HEK293 (cell line): ENCODE results near the gene SMS.

Source experiments
- CTCF ChIA-PET: fragments of 350-600 bp; formaldehyde crosslinking; extraction: SDS; loops from one replicate; lab custom pipeline; 2021; ENCODE audit warnings: antibody characterized with exemption; lab: Yijun Ruan, JAX
- POLR2A ChIA-PET: fragments of 300-600 bp; formaldehyde crosslinking; extraction: SDS; loops from one replicate; lab custom pipeline; 2020; ENCODE audit warnings: antibody characterized with exemption, inconsistent platforms; lab: Yijun Ruan, JAX
- H3K27ac ChIP-seq: fragments of 200-500 bp; sonication (Bioruptor generic); 2 replicates; pipeline ENCODE4 v1.5.1; 2014; ENCODE audit warnings: low read depth, low read length, control low read depth, inconsistent platforms; ENCODE audit errors: extremely low read depth
- H3K36me3 ChIP-seq, 2 experiments: fragments of 200-500 bp in 1 of 2; sonication (Bioruptor generic) in 1 of 2; 1 replicate in 1 of 2; 2 replicates in 1 of 2; pipeline ENCODE4 v1.5.1; 2014 to 2017; ENCODE audit warnings: inconsistent platforms in 2 of 2, low read length in 2 of 2; ENCODE audit not compliant: control insufficient read depth in 2 of 2, insufficient read depth in 1 of 2
- H3K4me1 ChIP-seq: fragments of 200-500 bp; sonication (Bioruptor generic); 2 replicates; pipeline ENCODE4 v1.5.1; 2014; ENCODE audit warnings: mild to moderate bottlenecking, low read length, inconsistent platforms; ENCODE audit not compliant: control insufficient read depth, insufficient read depth
- H3K4me3 ChIP-seq: 2 replicates; pipeline ENCODE4 v1.5.1; 2011; ENCODE audit warnings: low read depth, mild to moderate bottlenecking, control low read depth, low read length, moderate library complexity
- H3K9me3 ChIP-seq: fragments of 200-500 bp; sonication (Bioruptor generic); 2 replicates; pipeline ENCODE4 v1.5.1; 2014; ENCODE audit warnings: low read depth, low read length, inconsistent platforms; ENCODE audit not compliant: control insufficient read depth, insufficient read depth
- FEZF1 ChIP-seq: fragments of 450-650 bp; formaldehyde crosslinking; IDR thresholded peaks from 2 replicates; pipeline ENCODE4 v1.5.1; 2016; ENCODE audit warnings: missing biosample characterization, missing genetic modification characterization
- GLIS2 ChIP-seq: fragments of 450-650 bp; formaldehyde crosslinking; IDR thresholded peaks from 2 replicates; pipeline ENCODE4 v1.5.1; 2016; ENCODE audit warnings: missing biosample characterization, missing genetic modification characterization
- HOXD13 ChIP-seq: sonication (generic); formaldehyde crosslinking; IDR thresholded peaks from 2 replicates; pipeline ENCODE4 v1.8.0; 2022; ENCODE audit warnings: missing genetic modification reagents, borderline replicate concordance
- IKZF3 ChIP-seq: fragments of 450-650 bp; IDR thresholded peaks from 2 replicates; pipeline ENCODE4 v1.5.0; 2018; ENCODE audit warnings: missing biosample characterization, mild to moderate bottlenecking, missing genetic modification characterization, moderate library complexity
- KLF7 ChIP-seq: fragments of 450-650 bp; formaldehyde crosslinking; IDR thresholded peaks from 2 replicates; pipeline ENCODE4 v1.5.1; 2016; ENCODE audit warnings: missing biosample characterization, missing genetic modification characterization, borderline replicate concordance
- KLF9 ChIP-seq: fragments of 450-650 bp; formaldehyde crosslinking; IDR thresholded peaks from 2 replicates; pipeline ENCODE4 v1.5.1; 2016; ENCODE audit warnings: missing biosample characterization, missing genetic modification characterization, low read depth
- OSR2 ChIP-seq: fragments of 450-650 bp; formaldehyde crosslinking; IDR thresholded peaks from 2 replicates; pipeline ENCODE4 v1.5.1; 2016; ENCODE audit warnings: missing biosample characterization, missing genetic modification characterization
- OVOL3 ChIP-seq: fragments of 450-650 bp; formaldehyde crosslinking; IDR thresholded peaks from 2 replicates; pipeline ENCODE4 v1.5.1; 2016; ENCODE audit warnings: missing biosample characterization, missing genetic modification characterization
- TCF7L2 ChIP-seq: IDR thresholded peaks from 2 replicates; pipeline ENCODE4 v1.6.1; 2011; ENCODE audit warnings: low read depth, mild to moderate bottlenecking, inconsistent platforms, low read length, moderate library complexity, borderline replicate concordance
- ZFHX2 ChIP-seq: fragments of 450-650 bp; formaldehyde crosslinking; conservative IDR thresholded peaks from 2 replicates; pipeline ENCODE4 v1.5.1; 2016; ENCODE audit warnings: missing biosample characterization, missing genetic modification characterization
- ZFP37 ChIP-seq: fragments of 450-650 bp; formaldehyde crosslinking; IDR thresholded peaks from 2 replicates; pipeline ENCODE4 v1.5.1; 2016; ENCODE audit warnings: missing biosample characterization, missing genetic modification characterization
- ZNF132 ChIP-seq: fragments of 450-650 bp; formaldehyde crosslinking; IDR thresholded peaks from 2 replicates; pipeline ENCODE4 v1.5.1; 2017; ENCODE audit warnings: missing biosample characterization, missing genetic modification characterization, borderline replicate concordance
- ZNF175 ChIP-seq: fragments of 450-650 bp; formaldehyde crosslinking; IDR thresholded peaks from 2 replicates; pipeline ENCODE4 v1.5.1; 2016; ENCODE audit warnings: missing biosample characterization, missing genetic modification characterization
- ZNF184 ChIP-seq: fragments of 450-650 bp; IDR thresholded peaks from 2 replicates; pipeline ENCODE4 v1.5.1; 2018; ENCODE audit warnings: missing biosample characterization, mild to moderate bottlenecking, missing genetic modification characterization
- ZNF221 ChIP-seq: fragments of 450-650 bp; formaldehyde crosslinking; IDR thresholded peaks from 2 replicates; pipeline ENCODE4 v1.5.1; 2017; ENCODE audit warnings: missing biosample characterization, missing genetic modification characterization, borderline replicate concordance
- ZNF223 ChIP-seq: fragments of 450-650 bp; formaldehyde crosslinking; IDR thresholded peaks from 2 replicates; pipeline ENCODE4 v1.5.1; 2016; ENCODE audit warnings: missing biosample characterization, missing genetic modification characterization
- ZNF239 ChIP-seq: fragments of 450-650 bp; formaldehyde crosslinking; IDR thresholded peaks from 2 replicates; pipeline ENCODE4 v1.5.1; 2016; ENCODE audit warnings: missing biosample characterization, missing genetic modification characterization
- ZNF266 ChIP-seq: fragments of 450-650 bp; formaldehyde crosslinking; IDR thresholded peaks from 2 replicates; pipeline ENCODE4 v1.5.1; 2016; ENCODE audit warnings: missing biosample characterization, missing genetic modification characterization, low read depth
- ZNF302 ChIP-seq: fragments of 450-650 bp; formaldehyde crosslinking; IDR thresholded peaks from 2 replicates; pipeline ENCODE4 v1.5.1; 2016; ENCODE audit warnings: missing biosample characterization, missing genetic modification characterization, low read depth
- ZNF311 ChIP-seq: fragments of 450-650 bp; formaldehyde crosslinking; IDR thresholded peaks from 2 replicates; pipeline ENCODE4 v1.5.1; 2017; ENCODE audit warnings: missing biosample characterization, missing genetic modification characterization, borderline replicate concordance
- ZNF324 ChIP-seq: fragments of 450-650 bp; formaldehyde crosslinking; IDR thresholded peaks from 2 replicates; pipeline ENCODE4 v1.5.1; 2016; ENCODE audit warnings: missing biosample characterization, missing genetic modification characterization
- ZNF335 ChIP-seq: fragments of 450-650 bp; formaldehyde crosslinking; conservative IDR thresholded peaks from 2 replicates; pipeline ENCODE4 v1.5.1; 2016; ENCODE audit warnings: missing biosample characterization, missing genetic modification characterization
- ZNF391 ChIP-seq: fragments of 450-650 bp; formaldehyde crosslinking; IDR thresholded peaks from 2 replicates; pipeline ENCODE4 v1.5.1; 2016; ENCODE audit warnings: low read depth, missing biosample characterization, missing genetic modification characterization, borderline replicate concordance
- ZNF473 ChIP-seq: fragments of 450-650 bp; formaldehyde crosslinking; IDR thresholded peaks from 2 replicates; pipeline ENCODE4 v1.5.1; 2017; ENCODE audit warnings: missing biosample characterization, missing genetic modification characterization
- ZNF514 ChIP-seq: fragments of 450-650 bp; formaldehyde crosslinking; IDR thresholded peaks from 2 replicates; pipeline ENCODE4 v1.5.1; 2016; ENCODE audit warnings: missing biosample characterization, missing genetic modification characterization
- ZNF544 ChIP-seq: fragments of 450-650 bp; formaldehyde crosslinking; IDR thresholded peaks from 2 replicates; pipeline ENCODE4 v1.5.0; 2017; ENCODE audit warnings: missing biosample characterization, missing genetic modification characterization
- ZNF560 ChIP-seq: fragments of 450-650 bp; formaldehyde crosslinking; IDR thresholded peaks from 2 replicates; pipeline ENCODE4 v1.5.1; 2017; ENCODE audit warnings: missing biosample characterization, missing genetic modification characterization, borderline replicate concordance
- ZNF621 ChIP-seq: fragments of 450-650 bp; formaldehyde crosslinking; IDR thresholded peaks from 2 replicates; pipeline ENCODE4 v1.5.1; 2017; ENCODE audit warnings: missing biosample characterization, missing genetic modification characterization
- ZNF623 ChIP-seq: fragments of 450-650 bp; formaldehyde crosslinking; IDR thresholded peaks from 2 replicates; pipeline ENCODE4 v1.5.1; 2016; ENCODE audit warnings: missing biosample characterization, missing genetic modification characterization
- ZNF624 ChIP-seq: fragments of 450-650 bp; formaldehyde crosslinking; IDR thresholded peaks from 2 replicates; pipeline ENCODE4 v1.5.1; 2017; ENCODE audit warnings: missing biosample characterization, missing genetic modification characterization
- ZNF664 ChIP-seq: fragments of 450-650 bp; formaldehyde crosslinking; IDR thresholded peaks from 2 replicates; pipeline ENCODE4 v1.5.1; 2016; ENCODE audit warnings: missing biosample characterization, missing genetic modification characterization
- ZNF76 ChIP-seq: fragments of 450-650 bp; formaldehyde crosslinking; IDR thresholded peaks from 2 replicates; pipeline ENCODE4; 2016; ENCODE audit warnings: low read depth, missing biosample characterization, missing genetic modification characterization, borderline replicate concordance
- ZNF837 ChIP-seq: fragments of 450-650 bp; formaldehyde crosslinking; IDR thresholded peaks from 2 replicates; pipeline ENCODE4 v1.5.1; 2016; ENCODE audit warnings: missing biosample characterization, missing genetic modification characterization
- ZSCAN18 ChIP-seq: fragments of 450-650 bp; formaldehyde crosslinking; IDR thresholded peaks from 2 replicates; pipeline ENCODE4 v1.5.1; 2016; ENCODE audit warnings: missing biosample characterization, missing genetic modification characterization

The SMS gene

GRCh38 chrX:21986596-21986995 is 46.1 kb downstream of the SMS start:
- CTCF ChIA-PET = interaction anchor here (0.9 to 1.7 kb wide), 3 partner anchors 84 to 419 kb away, joined by 3 read pairs; no protein-coding TSS in a partner anchor
- H3K9me3 ChIP-seq = no peaks in the 10 kb centered on the region
- no peaks in the 10 kb centered on the region for H3K4me1 ChIP-seq
- no peak overlapping the region for H3K4me3 ChIP-seq
- TF ChIP-seq ZNF514 (tag by site-specific recombination) = no peak
- TF ChIP-seq, all 188 proteins: peak for 0
- Histone ChIP-seq H3K36me3 (peaks cover 16 to 31% of the 10 kb centered on the region in 2 experiments), H3K27ac (no peak overlapping the region)
- POLR2A ChIA-PET = no interaction called here

- Histone ChIP-seq H3K4me1 (no peaks in the 10 kb centered on the region), H3K27ac (no peak overlapping the region), H3K36me3 (peaks cover 18 to 47% of the 10 kb centered on the region in 2 experiments), H3K4me3 (no peak overlapping the region), H3K9me3 (no peaks in the 10 kb centered on the region)
- ChIA-PET POLR2A (no interaction called here), CTCF (interaction anchor here (0.6 kb wide), 1 partner anchor 966 kb away, joined by 3 read pairs; no protein-coding TSS in a partner anchor)
- TF ChIP-seq ZNF239 (no peak), ZNF132 (no peak), TCF7L2 (no peak), ZNF544 (tag by site-specific recombination) (no peak), OVOL3 (tag by site-specific recombination) (no peak), ZSCAN18 (tag by site-specific recombination) (no peak), ZNF624 (no peak), ZNF335 (no peak), GLIS2 (no peak), ZNF311 (no peak), ZNF621 (tag by site-specific recombination) (no peak), ZNF623 (no peak), FEZF1 (no peak), KLF7 (tag by site-specific recombination) (no peak), ZNF837 (no peak), HOXD13 (CRISPR knock-in tag) (no peak), ZNF184 (tag by site-specific recombination) (no peak), ZNF473 (no peak)
Observed at GRCh38 chrX:21989384-21989783, 48.9 kb downstream of the SMS start.

GRCh38 chrX:21990832-21991231 is 50.3 kb downstream of the SMS start:
- CTCF ChIA-PET = no interaction called here
- H3K27ac ChIP-seq = no peak overlapping the region
- no peaks in the 10 kb centered on the region for H3K4me1 ChIP-seq
- H3K36me3 ChIP-seq = peaks cover 14 to 48% of the 10 kb centered on the region in 2 experiments
- POLR2A ChIA-PET = interaction anchor here (0.9 kb wide), 1 partner anchor 145 kb away, joined by 5 read pairs; no protein-coding TSS in a partner anchor
- no peaks in the 10 kb centered on the region for H3K9me3 ChIP-seq
- no peak overlapping the region for H3K4me3 ChIP-seq
- TF ChIP-seq ZFHX2 (tag by site-specific recombination) (no peak), ZNF664 (no peak), ZNF76 (tag by site-specific recombination) (no peak), ZNF324 (tag by site-specific recombination) (no peak), IKZF3 (tag by site-specific recombination) (no peak), ZNF621 (tag by site-specific recombination) (no peak), ZNF302 (tag by site-specific recombination) (no peak), ZNF266 (tag by site-specific recombination) (no peak), ZNF221 (no peak), ZNF175 (tag by site-specific recombination) (no peak), ZNF560 (tag by site-specific recombination) (no peak), KLF9 (tag by site-specific recombination) (no peak), OSR2 (tag by site-specific recombination) (no peak), ZNF223 (tag by site-specific recombination) (no peak), ZFP37 (no peak), ZNF391 (tag by site-specific recombination) (no peak)
